Stimulated activated CD4-positive, alpha-beta T cell treated with anti-CD3 and anti-CD28 coated beads, Interleukin-2, amount 100 ng/mL, for 24 hours (primary cell): ENCODE measurements around the gene LRRC71.
A peak's percentile ranks its signal among the peaks of the same experiment; 100 is the strongest.

ENCODE experiments used
- DNase-seq, 2 donors: peaks; one replicate each; pipeline ENCODE4 v3.0.0-alpha.2; 2020

LRRC71 gene

DNA sequence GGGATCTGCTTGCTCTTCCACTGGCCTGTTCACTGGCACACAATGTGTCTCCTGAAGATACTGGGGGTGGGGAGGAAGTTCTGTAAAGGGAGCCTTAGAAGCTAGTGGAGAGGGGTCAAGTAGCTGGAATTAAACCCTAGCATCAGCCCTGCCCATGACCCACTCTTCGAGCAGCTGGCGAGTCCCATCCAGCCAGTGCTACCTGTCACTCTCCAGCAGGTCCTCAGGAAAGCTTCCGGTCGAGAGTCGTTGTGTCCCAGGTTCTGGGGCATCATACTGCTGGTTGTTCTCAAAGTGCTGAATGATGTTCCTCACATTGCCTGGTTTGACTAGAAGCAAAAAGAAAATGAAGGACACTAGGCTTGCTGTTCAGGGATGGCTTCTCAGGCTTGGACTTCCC is 30.9 kb downstream of the LRRC71 start:
- DNase-seq, result no peak

DNA sequence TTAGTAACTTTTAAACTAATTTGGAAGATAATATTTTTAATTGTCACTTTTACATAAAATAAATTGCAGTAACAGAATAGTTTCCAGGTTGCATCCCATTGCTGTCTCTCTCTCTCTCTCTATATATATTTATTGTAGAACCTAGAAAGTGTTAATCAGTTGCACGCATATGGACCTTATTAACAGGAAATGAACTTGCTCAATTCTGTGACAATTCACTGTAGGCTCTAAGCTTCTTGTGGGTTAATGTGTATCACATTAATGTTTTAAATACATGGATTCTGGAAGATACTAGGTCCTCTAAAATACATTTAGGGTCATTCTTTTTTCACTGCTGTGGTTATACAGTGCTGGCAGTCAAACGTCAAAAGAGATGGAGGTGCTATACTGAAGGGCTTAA is 33.1 kb downstream of the LRRC71 start:
- no peak for DNase-seq

DNA sequence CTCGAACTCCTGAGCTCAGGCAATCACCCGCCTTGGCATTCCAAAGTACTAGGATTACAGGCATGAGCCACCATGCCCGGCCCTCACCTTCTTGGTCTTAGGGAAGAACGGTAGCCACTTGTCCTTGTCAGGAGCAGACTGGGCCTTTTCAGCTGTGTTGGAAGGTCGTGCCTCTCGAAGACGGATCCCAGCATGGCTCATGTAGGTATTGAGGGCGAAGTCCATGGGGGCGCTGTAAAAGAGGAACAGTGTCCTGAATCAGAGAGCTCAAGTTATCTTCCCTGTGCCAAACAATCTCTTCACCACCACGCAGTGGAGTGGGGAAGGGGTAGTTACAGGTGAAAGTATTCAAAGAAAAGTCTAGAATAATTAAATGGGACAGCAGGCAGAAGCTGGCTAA is 35.9 kb downstream of the LRRC71 start:
- no peak for DNase-seq

DNA sequence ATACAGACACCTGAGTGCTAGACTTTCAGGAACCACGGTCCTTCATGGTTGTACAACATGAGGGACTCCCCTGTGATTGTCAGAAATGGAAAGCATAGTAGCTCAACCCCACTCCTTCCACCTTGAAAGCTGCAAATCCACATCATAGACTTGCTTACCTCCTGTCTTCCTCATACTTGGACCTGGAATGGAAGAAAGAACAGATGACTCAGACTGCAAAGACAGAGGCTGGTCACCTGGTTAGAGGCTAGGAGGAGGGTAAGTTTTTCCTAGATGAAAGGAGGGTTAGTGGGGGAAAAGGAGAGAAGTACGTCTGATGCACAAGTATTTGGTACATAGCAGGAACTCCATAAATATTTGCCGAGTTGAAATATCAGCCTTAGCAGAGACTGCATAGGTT is 37.2 kb downstream of the LRRC71 start:
- no peak for DNase-seq

DNA sequence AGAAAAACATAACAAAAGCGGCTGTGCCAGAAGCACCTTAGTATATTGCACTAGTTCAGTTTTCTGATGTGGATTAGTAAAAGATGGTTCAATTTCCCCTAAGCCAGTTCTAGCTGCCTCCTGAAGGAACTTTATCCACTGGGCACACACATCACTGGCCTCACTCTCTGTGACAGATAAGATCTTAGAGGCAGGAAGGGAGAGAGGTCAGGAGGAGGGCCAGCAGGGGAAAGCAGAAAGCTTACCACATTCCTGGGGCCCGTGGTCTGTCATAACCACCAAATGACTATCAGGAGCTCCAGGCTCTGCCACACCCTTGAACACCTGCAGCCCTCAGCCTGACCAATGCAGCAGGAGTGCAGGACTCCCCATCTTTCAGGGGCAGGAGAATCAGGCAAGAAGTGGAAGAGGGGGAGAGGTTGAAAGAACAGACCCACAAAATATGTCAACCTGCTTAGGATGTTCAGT is 37.8 kb downstream of the LRRC71 start:
- DNase-seq, result no peak

DNA sequence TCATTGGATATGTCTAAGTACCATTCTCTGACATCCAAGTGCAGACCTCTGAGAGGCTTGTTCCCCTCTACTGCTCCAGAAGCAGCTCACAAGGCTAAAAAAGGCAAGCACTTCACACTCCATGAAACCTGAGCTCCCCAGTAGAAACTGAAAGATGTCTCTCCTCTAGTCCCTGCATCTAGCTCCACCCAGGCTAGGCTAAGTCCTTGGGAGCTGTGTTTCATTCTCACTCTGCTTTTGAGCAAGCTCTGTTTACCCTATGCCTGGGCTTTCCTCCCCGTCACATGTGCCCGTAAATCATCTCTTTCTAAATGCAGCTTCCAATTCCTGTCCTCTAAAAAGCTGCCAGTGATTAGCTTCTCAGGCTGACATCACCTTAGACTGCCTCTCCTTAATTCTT is 39.0 kb downstream of the LRRC71 start:
- DNase-seq, result no peak

DNA sequence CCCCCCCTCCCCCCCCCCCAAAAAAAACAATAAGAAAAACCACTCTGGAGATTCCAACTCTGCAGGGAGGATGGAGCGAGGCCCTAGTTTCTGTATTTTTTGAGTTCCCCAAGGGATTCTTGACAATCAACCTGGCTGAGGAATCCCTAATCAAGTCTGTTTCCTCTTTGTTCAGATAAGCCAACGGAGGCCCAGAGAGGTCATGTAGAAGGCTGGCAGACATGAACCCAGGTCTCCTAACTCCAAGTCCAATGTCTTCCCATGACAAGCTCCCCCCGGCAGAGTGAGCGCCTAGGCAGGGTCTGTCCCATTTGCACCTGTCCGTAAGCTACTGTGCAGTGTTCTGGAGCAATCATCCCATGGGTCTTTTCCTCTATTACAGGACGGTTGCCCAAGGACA is 39.5 kb downstream of the LRRC71 start:
- DNase-seq, result no peak

DNA sequence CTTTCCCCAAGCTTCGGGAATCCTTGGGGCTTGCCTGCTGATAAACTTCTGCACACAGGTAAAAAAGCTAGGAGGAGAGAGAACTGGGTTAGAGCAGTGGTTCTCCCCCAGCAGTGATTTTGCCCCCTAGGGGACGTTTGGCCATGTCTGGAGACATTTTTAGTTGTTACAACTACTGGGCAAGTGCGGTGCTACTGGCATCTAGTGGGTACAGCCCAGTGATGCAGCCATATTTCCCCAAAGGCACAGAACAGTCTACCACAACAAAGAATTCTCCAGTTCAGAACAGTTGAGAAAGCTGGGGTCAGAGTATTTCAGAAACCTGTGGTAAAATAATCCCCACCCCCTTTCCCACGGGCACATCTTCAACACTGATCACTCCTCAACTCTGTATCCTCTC is 41.3 kb downstream of the LRRC71 start:
- DNase-seq, result peak in 1 of 2 donors; percentile 27

DNA sequence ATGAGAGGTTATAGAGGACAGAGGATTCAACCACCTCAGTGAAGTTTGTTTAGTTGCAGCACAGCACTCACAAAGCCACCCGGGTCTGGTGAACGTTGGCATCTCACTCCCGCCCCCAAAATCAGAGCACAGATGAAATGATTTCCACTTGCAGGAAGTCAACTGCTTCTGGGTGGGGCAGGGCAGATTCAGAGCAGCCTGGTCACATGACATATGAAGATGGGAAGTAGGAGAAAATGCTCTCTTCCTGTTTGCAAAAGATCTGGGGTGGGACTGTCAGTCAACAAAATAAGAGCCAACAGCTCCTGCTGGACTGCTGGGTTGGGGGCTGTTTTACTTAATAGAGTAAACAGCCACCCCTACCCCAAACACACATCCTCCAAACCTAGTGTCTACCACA is 43.2 kb downstream of the LRRC71 start:
- peak; percentile 20 to 38 for DNase-seq

DNA sequence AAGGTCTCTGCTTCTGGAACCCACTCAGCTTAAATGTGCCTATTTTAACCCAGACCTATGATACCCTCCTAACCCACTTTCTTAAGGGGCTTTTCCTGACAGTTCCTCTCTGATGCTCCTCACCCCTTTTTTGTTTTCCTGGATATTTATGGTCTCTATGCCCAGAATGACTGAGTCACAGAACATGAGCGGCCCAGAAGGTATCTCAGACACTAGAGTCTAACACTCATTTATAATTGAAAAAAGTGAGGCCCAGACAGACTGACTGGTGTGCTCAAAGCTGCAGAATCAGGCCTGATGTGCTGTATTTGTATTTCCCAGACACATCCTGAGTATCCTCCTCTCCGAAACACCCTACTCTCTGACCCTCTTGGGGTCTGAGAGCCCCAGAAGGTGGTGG is 44.0 kb downstream of the LRRC71 start:
- no peak for DNase-seq

DNA sequence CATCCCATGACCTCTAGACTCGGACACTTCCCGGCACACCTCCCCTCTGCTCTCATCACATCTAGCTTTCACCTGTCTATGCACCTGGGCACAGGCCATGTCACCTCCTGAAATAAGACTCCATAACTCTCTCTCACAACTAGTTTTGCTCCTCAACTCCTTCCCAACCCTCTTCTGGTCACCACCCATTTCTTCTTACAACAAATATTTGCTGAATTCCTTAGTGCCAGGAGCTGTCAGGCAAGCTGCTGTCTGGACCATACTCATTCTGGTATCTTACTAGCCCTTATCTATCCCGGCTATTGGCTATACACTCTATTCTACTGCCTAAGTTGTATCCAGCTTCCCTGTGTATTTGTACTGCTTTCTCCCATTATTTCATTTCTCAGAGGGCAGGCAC is 49.1 kb downstream of the LRRC71 start:
- no peak for DNase-seq

DNA sequence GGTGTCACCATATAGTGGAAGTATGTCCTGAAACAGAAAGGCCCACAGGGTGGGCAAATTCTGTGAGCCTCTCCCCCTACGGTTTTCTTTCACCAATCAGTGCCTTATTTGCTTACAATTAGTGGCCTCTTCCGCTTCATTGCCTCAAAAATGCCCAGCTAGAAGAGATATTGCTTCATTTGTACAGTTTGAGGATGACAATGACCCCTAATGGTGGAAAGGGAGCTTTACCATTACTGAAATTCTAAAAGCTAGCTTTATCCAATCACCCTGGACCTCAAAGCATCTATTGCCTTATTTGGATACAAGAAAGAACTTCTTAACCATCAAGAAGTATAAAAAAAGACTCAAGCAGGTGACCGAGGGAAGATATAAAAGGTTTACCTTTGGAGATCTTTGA is 49.6 kb downstream of the LRRC71 start:
- DNase-seq, result no peak

DNA sequence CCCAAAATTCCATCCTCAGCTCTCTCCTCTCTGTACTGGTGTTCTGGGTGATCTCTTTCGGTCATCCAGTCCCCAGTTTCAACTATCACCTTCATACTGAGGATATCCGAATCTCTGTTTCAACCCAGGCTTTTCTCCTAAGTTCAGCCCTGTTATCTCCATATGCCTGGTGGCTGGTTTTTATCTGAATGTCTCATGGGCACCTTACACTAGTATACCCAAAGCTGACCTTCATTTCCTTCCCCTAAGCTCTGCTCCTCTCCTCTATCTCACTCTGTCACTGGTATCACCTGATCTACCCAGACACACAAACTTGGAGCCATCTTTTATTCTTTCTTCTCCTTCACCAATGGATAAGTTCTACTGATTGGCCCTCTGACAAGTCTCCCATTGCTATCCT is 53.0 kb downstream of the LRRC71 start:
- DNase-seq, result no peak

DNA sequence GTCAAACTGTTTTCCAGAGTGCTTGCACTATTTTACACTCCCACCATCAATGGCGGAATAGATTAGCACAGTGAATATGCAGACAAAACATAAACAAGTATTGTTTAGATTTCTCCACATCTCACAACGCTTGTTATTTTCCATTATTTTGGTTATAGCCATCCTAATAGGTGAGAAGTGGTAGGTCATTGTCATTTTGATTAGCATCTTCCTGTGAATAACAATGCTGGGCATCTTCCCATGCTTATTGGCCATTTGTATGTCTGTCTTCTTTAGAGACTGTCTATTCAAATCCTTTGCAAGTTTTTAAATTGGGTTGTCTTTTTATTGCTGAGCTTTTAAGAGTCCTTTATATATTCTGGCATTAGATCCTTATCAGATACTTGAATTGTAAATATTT is 54.7 kb downstream of the LRRC71 start:
- no peak for DNase-seq

DNA sequence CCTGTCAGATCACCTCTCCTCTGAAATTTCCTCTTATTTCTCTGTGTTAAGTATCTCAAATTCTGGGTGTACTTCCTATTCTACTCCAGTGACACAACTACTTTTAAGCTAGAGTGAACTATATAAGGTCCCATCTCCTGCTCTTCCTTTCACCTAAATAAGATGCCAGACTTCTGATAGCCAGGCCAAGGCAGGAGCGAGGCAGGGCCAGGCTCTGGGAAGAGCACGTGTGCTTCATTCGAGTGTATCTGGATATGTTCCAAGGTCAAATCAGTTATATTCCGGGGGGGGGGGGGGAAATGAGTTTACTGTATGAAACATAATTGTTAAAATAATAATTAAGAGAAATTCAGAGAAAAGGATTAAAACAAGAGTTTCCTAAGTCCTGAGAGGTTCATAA is 60.1 kb downstream of the LRRC71 start:
- no peak for DNase-seq
